ENCODE measurements around the gene NOS2. TPM values are rescaled to one million over a fixed set of nuclear protein-coding genes. Genes with fewer than 3 reads are reported as not detected.

NOS2 gene
- total RNA-seq, 2 donors from 2014 or later = 29.7 to 34.5 TPM

DNA sequence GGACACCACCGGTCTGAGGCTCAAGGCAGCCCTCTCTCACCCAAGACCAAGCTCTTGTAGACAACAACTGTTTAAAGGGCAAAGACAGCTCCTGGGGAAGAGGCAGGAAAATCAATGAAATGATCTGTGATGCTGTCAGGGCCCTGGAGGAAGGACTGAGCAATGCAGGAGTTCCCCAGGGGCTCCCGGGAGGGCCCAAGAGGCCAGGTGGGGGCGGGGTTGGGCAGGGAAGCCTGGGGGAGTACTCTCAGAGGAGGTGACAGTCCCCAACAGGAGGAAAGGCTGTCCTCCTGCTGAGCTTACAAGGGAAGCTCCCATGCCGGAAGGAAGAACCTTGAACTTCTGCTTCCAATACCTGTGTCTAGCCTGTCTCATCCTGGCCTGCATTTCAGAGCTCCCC is 8.3 kb upstream of the NOS2 start:
- TF ChIP-seq, protein P1, sequence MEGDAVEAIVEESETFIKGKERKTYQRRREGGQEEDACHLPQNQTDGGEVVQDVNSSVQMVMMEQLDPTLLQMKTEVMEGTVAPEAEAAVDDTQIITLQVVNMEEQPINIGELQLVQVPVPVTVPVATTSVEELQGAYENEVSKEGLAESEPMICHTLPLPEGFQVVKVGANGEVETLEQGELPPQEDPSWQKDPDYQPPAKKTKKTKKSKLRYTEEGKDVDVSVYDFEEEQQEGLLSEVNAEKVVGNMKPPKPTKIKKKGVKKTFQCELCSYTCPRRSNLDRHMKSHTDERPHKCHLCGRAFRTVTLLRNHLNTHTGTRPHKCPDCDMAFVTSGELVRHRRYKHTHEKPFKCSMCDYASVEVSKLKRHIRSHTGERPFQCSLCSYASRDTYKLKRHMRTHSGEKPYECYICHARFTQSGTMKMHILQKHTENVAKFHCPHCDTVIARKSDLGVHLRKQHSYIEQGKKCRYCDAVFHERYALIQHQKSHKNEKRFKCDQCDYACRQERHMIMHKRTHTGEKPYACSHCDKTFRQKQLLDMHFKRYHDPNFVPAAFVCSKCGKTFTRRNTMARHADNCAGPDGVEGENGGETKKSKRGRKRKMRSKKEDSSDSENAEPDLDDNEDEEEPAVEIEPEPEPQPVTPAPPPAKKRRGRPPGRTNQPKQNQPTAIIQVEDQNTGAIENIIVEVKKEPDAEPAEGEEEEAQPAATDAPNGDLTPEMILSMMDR (IDR thresholded peaks at IDR 0.05) = no peak
- H3K27ac ChIP-seq = peak overlapping the region; percentile 73
- no peak overlapping the region for H3K4me3 ChIP-seq
- no peaks in the 10 kb centered on the region for H3K9me3 ChIP-seq
- no peak for DNase-seq
- H3K9ac ChIP-seq (ENCODE audit: low read depth in 2 of 2, low read length in 2 of 2) = peak overlapping the region in 1 of 2 donors; percentile 38
- peaks cover 17% of the 10 kb centered on the region for H3K4me1 ChIP-seq
- intact Hi-C loops (cut with DNase I) = loop anchor here (10.0 kb wide), 1 partner anchor 446 kb away; no protein-coding TSS in a partner anchor
- no peaks in the 10 kb centered on the region for H3K27me3 ChIP-seq
- H3K36me3 ChIP-seq = no peaks in the 10 kb centered on the region

DNA sequence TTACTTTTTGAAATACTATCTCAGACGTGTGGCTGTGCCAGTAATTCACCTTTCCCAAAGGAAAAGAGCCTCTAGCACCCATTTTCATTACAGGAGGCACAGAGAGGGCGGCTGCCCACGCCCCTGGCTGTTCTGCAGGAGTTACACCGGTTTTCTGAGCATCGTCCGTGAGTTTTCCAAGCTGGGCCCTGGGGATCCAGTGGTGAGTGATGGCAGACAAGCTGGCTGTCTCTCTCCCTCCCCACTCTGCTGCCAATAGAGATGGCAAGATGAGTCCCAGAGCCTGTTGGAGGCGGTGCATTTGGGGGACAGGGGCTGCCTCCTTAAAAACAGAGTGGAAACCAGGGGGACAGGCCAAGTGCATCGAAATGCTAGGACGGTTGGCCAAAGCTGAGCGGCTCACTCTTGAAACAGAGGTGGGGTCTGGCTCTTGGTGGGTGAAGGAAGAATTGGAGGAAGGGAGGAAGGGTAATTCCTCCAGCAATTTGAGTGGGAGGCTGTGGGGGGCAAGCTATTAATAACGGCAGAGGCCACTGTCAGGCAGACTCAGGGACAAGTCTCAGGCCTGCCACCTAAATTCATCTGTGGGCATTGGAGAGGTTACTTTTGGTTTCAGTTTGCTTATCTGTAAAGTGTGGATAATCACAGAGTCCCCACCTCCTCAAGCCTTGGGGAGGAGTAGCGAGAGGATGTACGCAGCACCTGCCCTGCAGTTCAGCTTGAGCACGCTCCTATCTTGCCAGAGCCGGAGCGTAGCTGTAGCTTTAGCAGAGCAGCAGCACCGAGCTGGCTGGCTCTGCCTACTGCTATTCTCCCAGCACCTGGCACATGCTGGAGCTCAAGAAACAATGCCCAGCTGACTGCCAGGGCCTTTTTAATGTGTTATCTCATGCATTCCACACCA is 7.5 kb upstream of the NOS2 start:
- H3K27me3 ChIP-seq = no peaks in the 10 kb centered on the region
- H3K36me3 ChIP-seq = no peaks in the 10 kb centered on the region
- peak; percentile 78 for DNase-seq
- TF ChIP-seq, protein P1 (IDR thresholded peaks at IDR 0.05) = no peak
- H3K9me3 ChIP-seq = no peaks in the 10 kb centered on the region
- H3K27ac ChIP-seq = peak overlapping the region; percentile 73
- peaks cover 17% of the 10 kb centered on the region for H3K4me1 ChIP-seq
- intact Hi-C loops (cut with DNase I) = loop anchor here (10.0 kb wide), 1 partner anchor 447 kb away; no protein-coding TSS in a partner anchor
- H3K9ac ChIP-seq (ENCODE audit: low read depth in 2 of 2, low read length in 2 of 2) = peak overlapping the region in 1 of 2 donors; percentile 42
- peak overlapping the region; percentile 2 for H3K4me3 ChIP-seq

DNA sequence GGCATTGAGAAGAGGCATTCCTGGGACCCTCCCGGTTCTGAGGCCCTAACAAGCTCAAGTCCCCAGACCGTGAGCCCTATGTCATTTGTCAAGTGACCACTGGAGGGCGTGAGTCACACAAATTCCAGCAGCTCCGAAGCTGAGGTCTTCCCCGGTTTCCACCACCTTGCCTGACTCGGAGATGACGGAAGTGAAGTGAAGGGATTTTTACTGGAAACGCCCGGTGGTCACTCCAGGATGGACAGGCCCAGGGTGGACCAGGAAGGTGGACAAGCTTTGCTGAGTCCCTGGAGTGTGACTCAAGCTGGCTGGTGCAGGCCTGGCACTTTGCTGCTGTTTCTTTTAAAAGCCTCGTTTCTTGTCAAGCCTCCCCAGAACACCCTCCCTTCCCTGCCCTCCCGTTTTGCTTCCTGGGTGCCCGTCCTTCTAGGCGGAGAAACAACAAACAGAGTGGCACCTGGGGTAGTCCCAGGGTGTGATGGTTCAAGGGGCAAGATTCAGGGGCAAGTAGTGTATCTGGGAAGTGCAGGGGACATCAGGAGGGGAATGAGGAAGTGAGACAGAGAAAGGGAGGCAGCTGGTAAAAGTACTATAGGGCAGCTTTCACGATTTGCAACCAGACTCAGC is 5.3 kb upstream of the NOS2 start:
- Histone ChIP-seq H3K9me3 (no peaks in the 10 kb centered on the region), H3K4me3 (peak overlapping the region; percentile 28), H3K4me1 (peaks cover 11% of the 10 kb centered on the region), H3K36me3 (no peaks in the 10 kb centered on the region), H3K9ac (ENCODE audit: low read depth in 2 of 2, low read length in 2 of 2) (peak overlapping the region; percentile 24 to 71), H3K27ac (peak overlapping the region; percentile 50), H3K27me3 (no peaks in the 10 kb centered on the region)
- TF ChIP-seq, protein P1 (IDR thresholded peaks at IDR 0.05) = peak; percentile 68
- intact Hi-C loops (cut with DNase I) = loop anchor here (2.0 to 10.0 kb wide), 2 partner anchors 75 to 449 kb away; no protein-coding TSS in a partner anchor
- peak; percentile 93 for DNase-seq

DNA sequence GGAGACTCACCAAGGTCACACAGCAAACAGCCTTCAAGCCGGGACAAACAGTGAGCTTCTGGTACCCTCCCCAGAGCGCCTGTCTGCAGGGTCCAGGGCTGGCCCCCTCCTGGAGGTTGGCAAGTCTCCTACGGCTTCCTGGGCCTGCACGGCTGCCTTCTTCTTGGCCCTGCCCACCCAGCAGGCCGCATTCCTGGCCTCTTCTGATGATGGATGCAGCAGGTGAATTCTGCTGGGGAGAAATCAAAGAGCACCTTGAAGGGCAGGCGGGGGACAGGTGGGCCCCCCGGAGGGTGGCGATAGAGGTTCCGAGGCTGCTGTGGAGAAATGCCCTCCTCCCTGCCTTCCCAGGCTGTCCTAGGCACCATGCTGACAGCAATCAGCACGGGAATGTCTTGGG is 3.8 kb upstream of the NOS2 start:
- Histone ChIP-seq H3K4me1 (peaks cover 6% of the 10 kb centered on the region), H3K9me3 (no peaks in the 10 kb centered on the region), H3K9ac (ENCODE audit: low read depth in 2 of 2, low read length in 2 of 2) (no peak overlapping the region), H3K36me3 (no peaks in the 10 kb centered on the region), H3K27me3 (no peaks in the 10 kb centered on the region), H3K27ac (no peak overlapping the region), H3K4me3 (no peak overlapping the region)
- intact Hi-C loops (cut with DNase I) = loop anchor here (2.0 to 10.0 kb wide), 2 partner anchors 77 to 451 kb away; no protein-coding TSS in a partner anchor
- TF ChIP-seq, protein P1 (IDR thresholded peaks at IDR 0.05) = no peak
- DNase-seq = no peak

DNA sequence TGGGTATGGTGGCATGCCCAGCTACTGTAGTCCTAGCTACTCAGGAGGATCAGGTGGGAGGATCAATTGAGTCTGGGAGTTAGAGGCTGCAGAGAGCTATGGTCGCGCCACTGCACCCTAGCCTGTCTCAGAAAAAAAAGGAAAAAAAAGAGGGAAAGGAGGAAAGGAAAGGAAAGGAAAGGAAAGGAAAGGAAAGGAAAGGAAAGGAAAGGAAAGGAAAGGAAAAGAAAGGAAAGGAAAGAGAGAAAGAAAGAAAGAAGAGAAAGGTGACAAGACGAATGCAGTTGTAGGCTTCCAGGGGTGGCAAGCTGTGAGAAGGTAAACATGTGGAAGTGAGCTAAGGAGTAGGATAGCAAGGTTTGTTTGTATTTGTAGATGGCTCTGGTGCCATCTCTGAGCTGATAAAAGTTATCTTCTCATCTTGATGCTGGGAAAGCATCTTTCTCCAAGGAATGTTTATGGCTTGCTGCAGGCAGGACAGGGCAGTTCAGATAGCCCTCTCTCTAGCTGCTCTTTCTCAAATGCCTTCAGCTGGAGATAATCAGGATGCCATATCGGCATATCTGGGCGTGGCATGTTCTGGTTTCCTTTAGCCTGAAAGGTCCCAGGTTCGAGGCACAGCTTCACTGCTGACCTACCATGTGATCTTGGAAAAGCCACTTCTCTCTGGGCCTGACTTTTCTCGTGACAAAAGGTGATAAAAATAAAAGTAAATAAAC is 2.8 kb upstream of the NOS2 start:
- TF ChIP-seq, protein P1 (IDR thresholded peaks at IDR 0.05) = no peak
- Histone ChIP-seq H3K36me3 (no peaks in the 10 kb centered on the region), H3K27ac (no peak overlapping the region), H3K9me3 (no peaks in the 10 kb centered on the region), H3K4me3 (no peak overlapping the region), H3K27me3 (no peaks in the 10 kb centered on the region), H3K9ac (ENCODE audit: low read depth in 2 of 2, low read length in 2 of 2) (no peak overlapping the region), H3K4me1 (peaks cover 6% of the 10 kb centered on the region)
- intact Hi-C loops (cut with DNase I) = loop anchor here (10.0 kb wide), 1 partner anchor 452 kb away; no protein-coding TSS in a partner anchor
- DNase-seq = no peak
